ENCODE measurements around the gene PRKCA.

GRCh38 chr17:66638707-66639479 lies 336.5 kb downstream of the PRKCA start:
- no peak for TF ChIP-seq POLR2A (IDR thresholded peaks at IDR 0.05; ENCODE audit: low read length)
- TF ChIP-seq GATA1 (IDR thresholded peaks at IDR 0.05; ENCODE audit: low read depth, low read length), result no peak

All from erythroblast (primary cell).